ENCODE measurements around the gene GET4. TPM values are rescaled to one million over a fixed set of nuclear protein-coding genes. Genes with fewer than 3 reads are reported as not detected.

Gene GET4
- polyA plus RNA-seq, 1 donor: 76.0 TPM

DNA sequence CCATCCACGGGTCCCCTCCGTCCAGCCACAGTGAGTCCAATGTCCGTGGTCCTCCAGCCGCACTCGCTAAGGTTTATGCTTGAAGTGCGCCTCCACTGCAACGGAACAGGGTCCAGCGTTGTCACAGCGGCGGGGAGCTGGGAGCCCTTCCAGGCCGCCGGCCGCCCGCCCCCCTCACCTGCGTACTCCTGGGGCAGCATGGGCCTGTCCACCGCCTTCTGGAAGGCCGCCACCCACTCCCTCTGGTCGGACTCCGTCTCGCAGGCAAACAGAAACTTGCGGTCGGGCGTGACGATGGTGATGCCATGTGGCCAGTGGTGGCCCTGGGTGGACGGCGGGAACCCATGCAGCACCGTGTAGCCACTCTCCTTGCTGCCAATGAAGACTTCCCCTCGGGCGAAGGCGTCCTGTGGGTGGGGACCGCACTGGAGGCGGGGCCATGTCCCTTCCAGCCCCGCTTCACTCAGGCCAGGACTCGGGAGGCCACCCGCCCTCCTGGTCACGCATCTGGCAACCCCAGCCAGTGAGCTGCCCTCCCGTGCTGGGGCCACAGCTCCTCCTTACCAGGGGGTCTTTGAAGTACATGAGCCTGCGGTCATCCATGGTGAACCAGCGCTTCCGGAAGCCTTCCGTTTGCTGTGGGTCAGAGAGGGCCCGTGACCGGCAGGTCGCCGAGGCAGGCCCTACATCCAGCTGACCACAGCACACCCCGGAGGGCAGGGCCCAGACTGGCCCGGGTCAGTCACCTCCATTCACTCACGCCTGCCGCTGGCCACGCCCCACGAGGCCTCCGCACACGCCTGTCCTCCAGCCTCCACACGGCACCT lies 22.7 kb downstream of the GET4 start:
- no peak for DNase-seq
- no CpG with 5 or more reads among the region's 54 CpGs for WGBS (ENCODE audit: insufficient coverage, low lambda C conversion rate)
- Histone ChIP-seq H3K27me3 (ENCODE audit: control insufficient read depth, insufficient read depth, low read length) (no peaks in the 10 kb centered on the region), H3K9me3 (ENCODE audit: control insufficient read depth, low read depth, low read length) (peaks cover 35% of the 10 kb centered on the region), H3K4me1 (ENCODE audit: control insufficient read depth, insufficient read depth, low read length) (peaks cover 13% of the 10 kb centered on the region), H3K36me3 (ENCODE audit: control insufficient read depth, insufficient read depth, low read length) (peaks cover 74% of the 10 kb centered on the region), H3K4me3 (ENCODE audit: low read length) (no peak overlapping the region), H3K27ac (ENCODE audit: low read length) (no peak overlapping the region)

GRCh38 chr7:899806-900205 lies 23.5 kb downstream of the GET4 start:
- peaks cover 74% of the 10 kb centered on the region for H3K36me3 ChIP-seq (ENCODE audit: control insufficient read depth, insufficient read depth, low read length)
- peaks cover 31% of the 10 kb centered on the region for H3K9me3 ChIP-seq (ENCODE audit: control insufficient read depth, low read depth, low read length)
- H3K4me1 ChIP-seq (ENCODE audit: control insufficient read depth, insufficient read depth, low read length): peaks cover 13% of the 10 kb centered on the region
- H3K4me3 ChIP-seq (ENCODE audit: low read length): no peak overlapping the region
- no CpG with 5 or more reads among the region's 16 CpGs for WGBS (ENCODE audit: insufficient coverage, low lambda C conversion rate)
- H3K27me3 ChIP-seq (ENCODE audit: control insufficient read depth, insufficient read depth, low read length): peaks cover 4% of the 10 kb centered on the region
- no peak overlapping the region for H3K27ac ChIP-seq (ENCODE audit: low read length)
- no peak for DNase-seq

- Histone ChIP-seq H3K36me3 (ENCODE audit: control insufficient read depth, insufficient read depth, low read length) (peaks cover 67% of the 10 kb centered on the region), H3K27ac (ENCODE audit: low read length) (peak overlapping the region; percentile 13), H3K4me1 (ENCODE audit: control insufficient read depth, insufficient read depth, low read length) (peaks cover 13% of the 10 kb centered on the region), H3K9me3 (ENCODE audit: control insufficient read depth, low read depth, low read length) (peaks cover 28% of the 10 kb centered on the region), H3K27me3 (ENCODE audit: control insufficient read depth, insufficient read depth, low read length) (peaks cover 4% of the 10 kb centered on the region), H3K4me3 (ENCODE audit: low read length) (no peak overlapping the region)
- WGBS (ENCODE audit: insufficient coverage, low lambda C conversion rate): no CpG with 5 or more reads among the region's 26 CpGs
- DNase-seq: no peak
These were observed 24.1 kb downstream of the GET4 start for GRCh38 chr7:900331-901040.

DNA sequence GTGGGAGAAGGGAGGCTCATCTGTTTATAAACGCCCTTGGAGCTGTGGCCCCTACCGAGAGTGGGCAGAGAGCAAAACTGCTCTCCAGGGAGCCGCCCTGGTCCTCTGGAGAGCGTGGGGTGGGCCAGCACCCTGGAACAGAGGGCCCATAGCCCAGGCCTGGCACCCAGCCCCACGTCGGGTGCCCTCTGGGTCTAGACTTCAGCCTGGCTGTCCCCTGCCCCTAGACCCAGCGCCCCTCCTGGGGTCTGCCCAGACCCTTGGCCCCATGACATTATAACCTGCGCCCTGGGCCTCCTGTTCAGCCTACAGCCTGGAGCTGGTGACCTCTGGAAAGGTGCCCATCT lies 24.7 kb downstream of the GET4 start:
- peaks cover 62% of the 10 kb centered on the region for H3K36me3 ChIP-seq (ENCODE audit: control insufficient read depth, insufficient read depth, low read length)
- WGBS (ENCODE audit: insufficient coverage, low lambda C conversion rate): no CpG with 5 or more reads among the region's 8 CpGs
- H3K4me1 ChIP-seq (ENCODE audit: control insufficient read depth, insufficient read depth, low read length): peaks cover 13% of the 10 kb centered on the region
- peaks cover 23% of the 10 kb centered on the region for H3K9me3 ChIP-seq (ENCODE audit: control insufficient read depth, low read depth, low read length)
- peak overlapping the region; percentile 13 for H3K27ac ChIP-seq (ENCODE audit: low read length)
- no peak for DNase-seq
- peaks cover 4% of the 10 kb centered on the region for H3K27me3 ChIP-seq (ENCODE audit: control insufficient read depth, insufficient read depth, low read length)
- no peak overlapping the region for H3K4me3 ChIP-seq (ENCODE audit: low read length)

DNA sequence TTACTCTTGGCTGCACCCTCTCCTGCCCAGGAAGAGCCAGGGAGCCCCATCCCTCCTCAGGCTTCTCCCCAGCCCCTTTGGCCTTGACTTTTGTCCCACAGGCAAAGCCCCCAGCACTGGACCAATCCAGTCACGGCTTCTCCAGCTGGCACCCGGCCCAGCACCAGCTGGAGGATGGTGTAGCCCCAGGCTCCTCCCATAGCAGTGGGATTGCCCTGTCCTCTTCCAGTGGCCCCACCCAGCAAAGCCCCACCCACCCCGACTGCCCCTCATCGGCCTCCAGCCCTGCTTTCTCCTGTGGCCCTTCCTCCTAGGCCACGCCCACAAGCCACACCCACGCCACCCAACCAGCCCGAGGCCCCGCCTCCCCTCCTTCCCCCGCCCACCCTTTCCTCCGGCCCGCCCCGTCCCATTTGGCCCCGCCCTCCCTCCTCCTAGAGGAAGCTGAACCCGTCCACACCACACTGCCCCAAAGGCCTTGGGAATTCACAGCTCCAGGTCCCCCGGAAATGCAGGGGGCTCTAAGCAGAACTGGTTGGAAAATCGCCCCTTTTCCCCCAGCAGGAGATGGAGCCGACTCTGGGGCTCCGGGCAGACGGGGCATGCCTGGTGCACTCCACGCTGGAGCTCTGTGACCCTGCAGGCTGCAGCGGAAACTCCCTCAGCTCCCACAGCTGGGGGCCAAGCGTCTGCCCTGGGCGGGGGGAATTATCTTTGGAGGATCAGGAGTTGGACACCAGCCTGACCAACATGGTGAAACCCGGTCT lies 25.2 kb downstream of the GET4 start:
- peaks cover 19% of the 10 kb centered on the region for H3K9me3 ChIP-seq (ENCODE audit: control insufficient read depth, low read depth, low read length)
- H3K4me3 ChIP-seq (ENCODE audit: low read length): no peak overlapping the region
- H3K27me3 ChIP-seq (ENCODE audit: control insufficient read depth, insufficient read depth, low read length): peaks cover 4% of the 10 kb centered on the region
- H3K27ac ChIP-seq (ENCODE audit: low read length): peak overlapping the region; percentile 13
- peaks cover 13% of the 10 kb centered on the region for H3K4me1 ChIP-seq (ENCODE audit: control insufficient read depth, insufficient read depth, low read length)
- DNase-seq: peak; percentile 89 to 92
- peaks cover 56% of the 10 kb centered on the region for H3K36me3 ChIP-seq (ENCODE audit: control insufficient read depth, insufficient read depth, low read length)
- WGBS (ENCODE audit: insufficient coverage, low lambda C conversion rate): no CpG with 5 or more reads among the region's 24 CpGs

DNA sequence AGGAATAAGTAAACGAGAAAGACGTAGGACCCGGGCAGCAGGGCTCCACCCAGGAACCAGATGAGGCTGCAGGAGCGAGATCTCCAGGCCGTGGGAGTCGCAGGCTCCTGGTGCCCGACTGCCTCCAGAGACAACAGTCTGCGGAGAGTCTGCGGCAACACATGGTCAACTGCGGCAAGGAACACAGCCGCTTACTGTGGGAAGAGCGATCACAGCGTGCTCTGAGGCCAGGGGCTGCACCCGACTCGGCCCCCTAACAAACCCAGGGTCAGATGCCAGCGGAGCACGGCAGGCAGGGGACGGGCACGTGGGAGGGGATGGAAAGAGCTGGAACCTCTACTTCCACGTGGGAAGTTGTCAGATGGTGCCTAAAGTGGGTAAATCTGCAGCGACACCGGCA lies 26.6 kb downstream of the GET4 start:
- H3K9me3 ChIP-seq (ENCODE audit: control insufficient read depth, low read depth, low read length): peaks cover 18% of the 10 kb centered on the region
- no peak overlapping the region for H3K27ac ChIP-seq (ENCODE audit: low read length)
- DNase-seq: no peak
- H3K36me3 ChIP-seq (ENCODE audit: control insufficient read depth, insufficient read depth, low read length): peaks cover 52% of the 10 kb centered on the region
- H3K4me1 ChIP-seq (ENCODE audit: control insufficient read depth, insufficient read depth, low read length): peaks cover 11% of the 10 kb centered on the region
- no CpG with 5 or more reads among the region's 22 CpGs for WGBS (ENCODE audit: insufficient coverage, low lambda C conversion rate)
- peaks cover 4% of the 10 kb centered on the region for H3K27me3 ChIP-seq (ENCODE audit: control insufficient read depth, insufficient read depth, low read length)
- H3K4me3 ChIP-seq (ENCODE audit: low read length): no peak overlapping the region

DNA sequence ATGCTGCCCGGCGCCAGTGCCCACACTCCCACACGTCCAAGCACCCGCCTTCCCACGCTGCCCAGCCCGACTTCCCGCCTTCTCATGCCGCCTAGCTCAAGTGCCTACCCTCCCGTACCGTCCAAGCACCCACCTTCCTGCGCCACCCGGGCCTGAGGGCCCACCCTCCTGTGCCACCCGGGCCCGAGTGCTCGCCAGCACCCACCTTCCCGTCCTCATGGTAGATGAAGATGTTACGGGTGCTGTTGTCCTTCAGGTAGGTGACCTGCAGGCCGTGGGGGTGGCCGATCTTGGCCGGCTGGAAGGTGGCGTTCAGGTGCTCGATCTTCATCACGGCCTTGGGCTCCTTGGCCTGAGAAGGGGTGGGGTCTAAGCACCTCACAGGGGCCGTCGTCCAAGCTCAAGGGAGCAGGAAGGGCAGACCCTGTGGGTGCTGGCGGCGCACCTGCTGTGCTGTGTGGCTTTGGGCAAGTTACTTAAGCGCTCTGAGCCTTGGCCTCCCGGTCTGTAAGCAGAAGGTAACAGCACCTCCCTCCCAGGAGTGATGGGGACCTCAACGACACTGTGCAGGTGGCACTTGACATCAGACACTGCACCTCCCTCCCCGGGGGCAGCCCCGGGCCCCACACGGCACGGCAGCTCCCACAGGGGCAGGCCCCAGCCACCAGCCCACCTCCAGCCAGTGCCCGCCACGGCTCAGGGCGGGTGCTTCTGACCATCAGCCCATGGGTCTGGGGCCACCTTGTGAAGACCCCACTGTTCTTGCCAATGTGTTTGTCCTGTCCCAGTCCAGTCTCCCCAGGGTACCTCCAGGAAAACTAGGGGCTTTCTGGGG lies 27.8 kb downstream of the GET4 start:
- DNase-seq: no peak
- H3K9me3 ChIP-seq (ENCODE audit: control insufficient read depth, low read depth, low read length): peaks cover 16% of the 10 kb centered on the region
- peaks cover 11% of the 10 kb centered on the region for H3K4me1 ChIP-seq (ENCODE audit: control insufficient read depth, insufficient read depth, low read length)
- no peak overlapping the region for H3K4me3 ChIP-seq (ENCODE audit: low read length)
- no peak overlapping the region for H3K27ac ChIP-seq (ENCODE audit: low read length)
- H3K36me3 ChIP-seq (ENCODE audit: control insufficient read depth, insufficient read depth, low read length): peaks cover 45% of the 10 kb centered on the region
- H3K27me3 ChIP-seq (ENCODE audit: control insufficient read depth, insufficient read depth, low read length): peaks cover 4% of the 10 kb centered on the region
- no CpG with 5 or more reads among the region's 37 CpGs for WGBS (ENCODE audit: insufficient coverage, low lambda C conversion rate)

GRCh38 chr7:904847-905246 lies 28.5 kb downstream of the GET4 start:
- H3K4me1 ChIP-seq (ENCODE audit: control insufficient read depth, insufficient read depth, low read length): peaks cover 15% of the 10 kb centered on the region
- 66% methylated on average over 3 of the region's 20 CpGs for WGBS (ENCODE audit: insufficient coverage, low lambda C conversion rate)
- no peak for DNase-seq
- no peak overlapping the region for H3K4me3 ChIP-seq (ENCODE audit: low read length)
- H3K9me3 ChIP-seq (ENCODE audit: control insufficient read depth, low read depth, low read length): peaks cover 19% of the 10 kb centered on the region
- no peak overlapping the region for H3K27ac ChIP-seq (ENCODE audit: low read length)
- H3K36me3 ChIP-seq (ENCODE audit: control insufficient read depth, insufficient read depth, low read length): peaks cover 39% of the 10 kb centered on the region
- peaks cover 4% of the 10 kb centered on the region for H3K27me3 ChIP-seq (ENCODE audit: control insufficient read depth, insufficient read depth, low read length)

DNA sequence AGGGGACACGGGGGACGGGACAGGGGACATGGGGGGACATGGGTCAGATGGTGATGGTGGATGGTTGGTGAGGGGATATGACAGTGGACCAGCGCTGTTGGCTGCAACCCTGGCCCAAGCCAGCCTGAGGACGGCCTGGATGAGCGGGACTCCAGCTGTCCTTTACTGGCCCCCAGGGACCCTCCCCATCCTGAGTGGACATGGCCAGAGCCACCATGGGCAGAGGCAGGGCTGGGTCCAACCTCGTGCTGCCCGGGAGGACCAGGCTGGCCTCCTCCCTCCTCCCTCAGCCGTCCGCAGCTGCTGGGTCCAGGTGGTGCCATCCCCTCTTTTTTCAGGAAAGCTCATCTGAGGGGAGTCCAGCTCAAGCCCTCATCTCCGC lies 30.4 kb downstream of the GET4 start:
- H3K4me3 ChIP-seq (ENCODE audit: low read length): no peak overlapping the region
- H3K4me1 ChIP-seq (ENCODE audit: control insufficient read depth, insufficient read depth, low read length): peaks cover 7% of the 10 kb centered on the region
- peaks cover 19% of the 10 kb centered on the region for H3K9me3 ChIP-seq (ENCODE audit: control insufficient read depth, low read depth, low read length)
- WGBS (ENCODE audit: insufficient coverage, low lambda C conversion rate): no CpG with 5 or more reads among the region's 10 CpGs
- no peak for DNase-seq
- peaks cover 36% of the 10 kb centered on the region for H3K36me3 ChIP-seq (ENCODE audit: control insufficient read depth, insufficient read depth, low read length)
- H3K27ac ChIP-seq (ENCODE audit: low read length): no peak overlapping the region
- peaks cover 4% of the 10 kb centered on the region for H3K27me3 ChIP-seq (ENCODE audit: control insufficient read depth, insufficient read depth, low read length)
